Cardiac septum (tissue), 1 donor: ENCODE results near the gene FDPS. TPM values are rescaled to one million over a fixed set of nuclear protein-coding genes. Genes with fewer than 3 reads are reported as not detected.
"Not testable (repeated sequence)": the region's sequence is repeated elsewhere in the genome, so short reads cannot be mapped to it uniquely, and the experiment has no call there.

Experiments used
- DNase-seq: peaks from one replicate; pipeline ENCODE4 v3.0.0-alpha.2; 2020; ENCODE audit warnings: low spot score
- intact Hi-C: fragments of 100-400 bp; cut with DNase I; formaldehyde crosslinking; loops from one replicate; pipeline ENCODE4 v1.14.0; 2022
- total RNA-seq: library from RNA; stranded (reverse); fragmentation: NEBNext Ultra II Directional; extraction: Animal tissue kit (Norgen Biotek cat#: 25700); gene quantifications from one replicate; pipeline ENCODE4 v1.2.1, GENCODE V29; 2021
- donor health status: DM: no; HTN: no; CAD: no.

FDPS gene
- total RNA-seq, 1 donor from 2014 or later = 83.1 TPM

DNA sequence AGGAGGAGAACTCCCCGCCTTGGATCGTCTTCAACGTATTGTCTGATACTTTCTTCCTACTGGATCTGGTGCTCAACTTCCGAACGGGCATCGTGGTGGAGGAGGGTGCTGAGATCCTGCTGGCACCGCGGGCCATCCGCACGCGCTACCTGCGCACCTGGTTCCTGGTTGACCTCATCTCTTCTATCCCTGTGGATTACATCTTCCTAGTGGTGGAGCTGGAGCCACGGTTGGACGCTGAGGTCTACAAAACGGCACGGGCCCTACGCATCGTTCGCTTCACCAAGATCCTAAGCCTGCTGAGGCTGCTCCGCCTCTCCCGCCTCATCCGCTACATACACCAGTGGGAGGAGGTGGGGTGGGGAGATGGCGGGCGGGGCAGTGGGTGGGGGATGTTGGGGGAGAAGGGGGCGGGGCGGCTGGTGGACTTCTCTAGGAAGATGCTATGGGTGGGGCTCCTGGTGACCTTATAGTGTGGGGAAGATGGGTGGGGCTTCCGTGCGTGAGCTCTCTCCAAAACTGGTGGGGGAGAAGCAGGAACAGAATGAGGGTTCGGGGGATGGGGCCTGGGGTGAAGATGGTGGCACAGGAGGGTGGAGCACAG, 26.1 kb upstream of the FDPS start:
- no peak for DNase-seq
- intact Hi-C loops = no loop called here

DNA sequence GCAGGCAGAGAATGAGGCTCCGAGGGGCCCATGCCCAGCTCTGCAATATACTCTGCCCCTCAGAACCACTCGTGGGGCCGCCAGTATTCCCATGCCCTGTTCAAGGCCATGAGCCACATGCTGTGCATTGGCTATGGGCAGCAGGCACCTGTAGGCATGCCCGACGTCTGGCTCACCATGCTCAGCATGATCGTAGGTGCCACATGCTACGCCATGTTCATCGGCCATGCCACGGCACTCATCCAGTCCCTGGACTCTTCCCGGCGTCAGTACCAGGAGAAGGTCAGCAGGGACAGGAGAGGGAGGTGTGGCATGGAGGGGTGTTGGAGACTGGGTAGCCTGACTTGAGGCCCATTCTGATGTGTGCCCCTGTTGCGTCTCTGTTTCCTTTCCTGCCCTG, 24.2 kb upstream of the FDPS start:
- intact Hi-C loops = no loop called here
- DNase-seq = no peak

DNA sequence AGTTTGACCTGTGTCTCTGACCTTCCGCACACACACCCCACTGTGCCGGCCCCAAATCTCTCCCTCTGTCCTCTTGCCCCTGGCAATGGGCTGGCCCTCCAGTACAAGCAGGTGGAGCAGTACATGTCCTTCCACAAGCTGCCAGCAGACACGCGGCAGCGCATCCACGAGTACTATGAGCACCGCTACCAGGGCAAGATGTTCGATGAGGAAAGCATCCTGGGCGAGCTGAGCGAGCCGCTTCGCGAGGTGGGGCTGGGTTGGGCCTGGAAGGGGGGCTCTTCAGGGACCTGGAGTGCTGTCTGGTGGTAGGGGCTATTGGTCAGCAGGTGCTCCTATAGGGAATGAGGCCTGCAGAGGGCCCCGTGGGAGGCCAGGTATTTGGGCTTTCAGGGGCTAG, 23.6 kb upstream of the FDPS start:
- no peak for DNase-seq
- intact Hi-C loops = no loop called here

DNA sequence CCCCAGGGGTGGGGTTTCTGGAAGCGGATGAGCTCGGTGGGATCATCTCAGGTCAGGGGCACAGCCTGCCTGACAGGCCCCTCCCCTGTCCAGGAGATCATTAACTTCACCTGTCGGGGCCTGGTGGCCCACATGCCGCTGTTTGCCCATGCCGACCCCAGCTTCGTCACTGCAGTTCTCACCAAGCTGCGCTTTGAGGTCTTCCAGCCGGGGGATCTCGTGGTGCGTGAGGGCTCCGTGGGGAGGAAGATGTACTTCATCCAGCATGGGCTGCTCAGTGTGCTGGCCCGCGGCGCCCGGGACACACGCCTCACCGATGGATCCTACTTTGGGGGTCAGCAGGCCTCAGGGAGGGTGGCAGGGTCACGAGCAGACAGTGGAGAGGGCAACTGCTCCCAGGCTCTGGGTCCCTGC, 23.0 kb upstream of the FDPS start:
- no peak for DNase-seq
- intact Hi-C loops = no loop called here

DNA sequence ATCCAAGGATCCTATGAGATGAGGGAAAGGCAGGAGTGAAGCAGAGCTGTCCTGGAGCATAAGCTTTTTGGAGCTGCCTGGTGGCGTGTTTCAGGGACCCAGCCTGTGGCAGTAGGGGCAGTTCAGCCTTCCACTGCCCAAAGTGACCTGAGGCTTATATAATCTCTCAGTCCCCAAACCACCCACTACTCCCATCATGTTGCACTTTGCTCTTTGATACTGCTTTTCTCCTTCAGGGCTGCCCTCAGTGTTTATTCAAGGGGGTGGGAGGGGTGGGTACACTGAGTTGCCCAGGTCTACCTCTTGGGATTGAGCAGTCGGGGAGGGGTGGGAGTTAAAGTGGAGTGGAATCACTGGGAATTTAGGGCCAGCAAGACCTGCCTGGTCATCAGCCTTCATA, 22.1 kb upstream of the FDPS start:
- intact Hi-C loops = no loop called here
- no peak for DNase-seq

DNA sequence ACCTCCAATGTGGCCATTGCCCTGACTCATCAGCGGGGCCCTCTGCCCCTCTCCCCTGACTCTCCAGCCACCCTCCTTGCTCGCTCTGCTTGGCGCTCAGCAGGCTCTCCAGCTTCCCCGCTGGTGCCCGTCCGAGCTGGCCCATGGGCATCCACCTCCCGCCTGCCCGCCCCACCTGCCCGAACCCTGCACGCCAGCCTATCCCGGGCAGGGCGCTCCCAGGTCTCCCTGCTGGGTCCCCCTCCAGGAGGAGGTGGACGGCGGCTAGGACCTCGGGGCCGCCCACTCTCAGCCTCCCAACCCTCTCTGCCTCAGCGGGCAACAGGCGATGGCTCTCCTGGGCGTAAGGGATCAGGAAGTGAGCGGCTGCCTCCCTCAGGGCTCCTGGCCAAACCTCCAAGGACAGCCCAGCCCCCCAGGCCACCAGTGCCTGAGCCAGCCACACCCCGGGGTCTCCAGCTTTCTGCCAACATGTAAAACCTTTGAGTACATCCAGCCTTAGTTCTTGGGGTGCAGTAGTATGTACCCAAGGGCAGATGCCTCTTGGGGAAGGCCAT, 20.6 kb upstream of the FDPS start:
- intact Hi-C loops = no loop called here

DNA sequence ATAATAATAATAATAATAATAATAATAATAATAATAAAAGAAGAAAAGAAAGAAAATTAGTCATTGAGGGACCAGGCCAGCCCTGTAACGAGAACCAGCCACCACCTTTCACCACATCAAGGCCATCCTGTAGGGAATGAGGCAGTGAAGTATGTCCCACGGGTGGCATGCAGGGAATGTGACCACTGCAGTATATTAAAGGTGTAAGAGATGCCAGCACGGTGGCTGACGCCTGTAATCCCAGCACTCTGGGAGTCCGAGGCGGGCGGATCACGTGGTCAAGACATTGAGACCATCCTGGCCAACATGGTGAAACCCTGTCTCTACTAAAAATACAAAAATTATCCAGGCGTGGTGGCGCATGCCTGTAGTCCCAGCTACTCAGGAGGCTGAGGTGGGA, 17.7 kb upstream of the FDPS start:
- DNase-seq, intact Hi-C loops: not testable (repeated sequence)

More for the DNA sequence above, 20.6 kb upstream of the FDPS start:
- DNase-seq = no peak

DNA sequence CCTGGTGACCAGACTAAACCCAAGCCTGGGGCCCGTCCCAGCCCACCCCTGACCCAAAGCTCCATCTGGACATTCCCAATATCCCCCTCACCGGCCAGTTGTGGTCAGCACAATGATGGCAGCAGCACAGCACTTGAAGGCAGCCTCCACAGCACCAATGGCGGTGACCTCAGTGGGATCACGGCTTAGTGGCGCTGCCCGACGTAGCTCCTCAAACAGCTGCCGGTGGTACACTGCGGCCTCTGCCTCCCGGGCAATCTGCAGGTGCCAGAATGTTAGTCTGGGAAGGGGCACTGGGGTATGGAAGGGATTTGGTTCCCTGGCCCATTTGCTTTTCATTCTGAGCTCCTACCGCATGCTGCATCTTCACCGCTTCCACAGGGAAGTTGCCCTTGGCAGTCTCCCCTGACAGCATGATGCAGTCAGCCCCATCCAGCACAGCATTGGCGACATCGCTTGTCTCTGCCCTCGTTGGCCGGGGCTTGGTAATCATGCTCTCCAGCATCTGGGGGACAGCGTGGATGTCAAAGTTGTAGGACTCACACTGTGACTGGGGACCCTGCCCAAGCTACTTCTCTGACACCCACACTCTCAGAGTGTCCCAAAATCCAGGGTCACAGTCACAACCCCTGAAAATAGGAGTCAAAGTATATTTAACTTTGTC, 15.4 kb upstream of the FDPS start:
- intact Hi-C loops = no loop called here
- no peak for DNase-seq

DNA sequence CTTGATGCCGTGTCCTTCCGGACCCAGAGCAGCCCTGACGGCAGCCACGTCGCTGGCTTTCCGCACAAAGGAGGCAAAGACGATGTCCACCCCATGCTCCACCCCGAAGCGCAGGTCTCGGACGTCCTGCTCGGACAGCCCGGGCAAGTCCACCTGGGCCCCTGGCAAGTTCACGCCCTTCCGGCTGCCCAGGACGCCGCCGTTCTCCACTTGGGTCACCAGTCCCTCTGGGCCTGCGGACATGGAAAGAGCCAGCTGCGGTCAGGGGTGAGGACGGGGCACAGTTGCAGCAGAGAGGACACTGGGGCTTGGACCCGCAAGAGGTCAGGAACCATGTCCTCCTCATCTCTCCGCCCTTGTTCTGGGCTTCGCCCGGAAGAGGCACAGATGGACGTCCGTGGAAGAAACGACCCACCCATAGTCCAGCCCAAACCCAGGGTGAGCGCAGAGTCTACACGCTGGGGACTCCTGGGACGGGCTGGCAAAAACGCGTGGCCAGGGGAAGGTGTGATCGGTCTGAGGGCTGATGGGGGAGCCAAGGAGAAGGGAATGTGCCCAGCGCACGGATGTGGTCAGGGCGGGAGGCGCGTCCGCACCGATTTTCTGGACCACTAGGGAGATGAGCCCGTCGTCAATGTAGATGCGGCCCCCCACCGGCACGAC, 14.0 kb upstream of the FDPS start:
- DNase-seq = no peak
- intact Hi-C loops = no loop called here

DNA sequence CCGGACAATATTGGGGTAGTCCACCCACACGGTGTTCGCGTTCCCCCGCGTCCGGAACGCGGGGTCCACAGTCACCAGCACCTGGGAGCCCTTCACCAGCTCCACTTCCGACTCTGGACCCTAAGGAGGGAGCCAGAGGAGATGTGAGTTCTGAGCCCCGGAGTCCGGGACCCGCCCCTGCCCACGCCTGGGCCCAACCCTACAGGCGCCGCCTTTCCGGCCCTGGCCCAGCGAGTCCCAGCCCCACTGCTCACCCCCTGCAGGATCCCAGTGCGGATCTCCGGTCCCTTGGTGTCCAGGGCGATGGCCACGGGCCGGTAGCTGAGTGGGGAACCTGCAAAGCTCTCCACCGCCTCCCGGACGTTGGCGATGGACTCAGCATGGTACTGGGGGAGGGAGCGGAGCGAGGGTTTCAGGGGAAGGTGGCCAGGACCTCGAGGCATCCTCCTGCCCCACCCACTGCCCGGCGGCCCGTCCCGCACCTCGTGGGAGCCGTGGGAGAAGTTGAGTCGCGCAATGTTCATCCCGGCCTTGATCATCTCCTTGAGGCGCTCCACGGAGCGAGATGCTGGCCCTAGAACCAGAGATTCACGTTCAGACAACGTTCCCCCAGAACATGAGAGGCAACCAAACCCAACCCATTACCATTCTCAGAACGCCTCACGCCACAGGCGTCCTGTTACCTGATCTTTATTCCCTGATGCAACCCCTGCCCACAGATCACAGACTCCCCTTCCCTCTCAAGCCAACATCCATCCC, 13.3 kb upstream of the FDPS start:
- intact Hi-C loops = no loop called here

DNA sequence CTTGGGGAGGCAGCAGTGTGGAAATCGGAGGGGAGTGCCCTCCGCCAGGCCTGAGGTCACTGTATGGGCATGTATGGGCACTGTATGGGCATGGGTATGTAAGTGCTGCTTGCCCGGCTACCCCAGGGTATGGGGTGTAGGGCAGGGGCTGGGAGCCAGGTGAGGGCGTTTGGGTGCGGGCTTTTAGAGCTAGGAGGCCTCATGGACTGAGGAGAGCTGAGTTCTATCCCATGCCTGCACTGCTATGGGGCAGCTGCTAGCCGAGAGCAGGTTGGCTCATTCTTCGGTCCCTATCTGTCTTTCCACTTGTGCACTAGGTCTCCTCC, 12.8 kb upstream of the FDPS start:
- intact Hi-C loops = no loop called here
- no peak for DNase-seq

More for the DNA sequence above, 13.3 kb upstream of the FDPS start:
- DNase-seq = no peak

DNA sequence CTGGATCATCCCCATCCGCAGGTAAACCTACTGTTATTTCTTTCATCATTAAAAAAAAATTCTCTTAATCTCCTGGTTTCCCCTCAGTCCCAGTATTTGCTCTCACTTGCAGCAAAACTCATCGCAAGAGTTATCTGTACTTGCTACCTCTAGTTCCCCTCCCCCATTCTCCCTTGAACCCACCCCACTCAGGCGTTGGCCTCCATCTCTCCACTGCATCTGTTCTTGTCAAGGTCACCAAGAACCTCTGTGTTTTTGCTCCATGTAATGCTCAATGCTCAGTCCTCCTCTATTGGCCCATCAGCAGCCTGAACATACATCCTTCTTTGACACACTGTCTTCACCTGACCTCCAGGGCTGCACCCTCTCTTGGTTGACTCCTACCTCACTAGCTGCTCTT, 12.0 kb upstream of the FDPS start:
- intact Hi-C loops = no loop called here
- no peak for DNase-seq

DNA sequence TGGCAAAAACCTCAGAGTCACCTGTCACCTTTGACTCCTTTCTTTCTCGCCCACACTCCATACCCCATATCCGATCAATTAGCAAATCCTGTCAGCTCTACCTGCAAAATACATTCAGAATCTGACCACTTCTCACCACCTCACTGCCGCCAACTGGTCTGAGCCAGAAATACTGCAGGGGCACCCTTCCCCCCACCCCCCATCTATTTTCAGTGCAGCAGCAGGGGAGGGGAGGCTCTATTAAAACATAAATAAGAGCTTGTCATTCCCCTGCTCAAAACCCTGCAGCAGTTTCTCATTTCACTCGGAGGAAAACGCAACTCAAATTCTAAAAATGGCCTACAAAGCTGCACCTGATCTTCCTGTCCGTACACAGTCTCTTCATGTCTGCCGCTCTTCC, 11.3 kb upstream of the FDPS start:
- no peak for DNase-seq
- intact Hi-C loops = no loop called here

DNA sequence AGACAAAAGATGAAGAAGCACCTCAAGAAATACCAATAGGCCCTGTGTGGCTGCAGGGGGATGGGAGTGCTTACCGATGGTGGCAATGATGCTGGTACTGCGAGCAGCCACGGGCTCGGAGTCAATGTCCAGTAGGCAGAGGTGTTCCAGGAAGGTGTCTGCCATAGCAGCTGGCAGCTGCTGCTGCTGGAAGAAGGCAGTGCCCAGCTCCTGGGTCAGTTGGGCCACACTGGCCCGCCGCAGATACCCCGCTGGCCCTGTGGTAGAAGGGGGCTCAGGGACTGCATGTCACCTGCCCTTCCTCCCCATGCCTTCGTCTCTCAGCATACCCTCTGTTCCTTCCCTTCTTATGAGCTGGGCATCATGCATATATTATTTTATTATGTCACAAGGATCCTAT, 8.6 kb upstream of the FDPS start:
- intact Hi-C loops = no loop called here

DNA sequence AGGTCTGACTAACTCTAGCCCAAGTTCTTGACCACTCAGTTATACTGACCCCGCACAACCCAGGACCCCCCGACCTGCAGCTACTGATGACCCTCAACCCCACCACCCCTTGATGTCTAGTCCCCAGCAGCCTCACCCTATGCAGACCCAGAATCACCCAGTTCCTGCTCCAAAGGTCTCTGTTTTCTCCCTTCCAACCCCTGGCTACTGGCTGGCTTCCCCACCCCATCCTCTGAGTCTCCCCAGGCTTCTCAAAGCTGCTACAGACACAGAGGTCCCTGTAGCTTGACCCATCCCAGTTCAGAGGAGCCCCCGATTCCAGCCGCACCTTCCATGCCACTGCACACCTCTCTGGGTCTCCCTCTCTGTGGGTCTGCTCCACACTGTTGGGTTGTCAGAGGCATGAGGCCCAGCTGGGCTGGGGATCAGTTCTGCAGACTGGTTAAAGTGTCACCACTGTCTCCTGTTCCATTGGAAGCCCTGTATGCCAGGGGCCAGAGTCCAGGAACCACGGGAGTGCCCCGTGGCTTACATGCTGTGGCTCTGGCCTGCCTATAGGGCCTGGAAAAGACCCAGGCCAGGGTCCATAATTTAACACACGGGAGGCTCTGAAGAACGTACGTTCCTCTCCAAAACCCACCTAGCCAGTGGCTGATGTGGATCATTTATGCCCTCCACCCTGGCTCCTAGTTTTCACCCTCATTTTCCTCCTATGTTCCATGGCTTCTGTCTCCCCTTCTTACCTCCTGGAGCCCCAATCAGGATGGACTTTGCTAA, 7.9 kb upstream of the FDPS start:
- DNase-seq = no peak
- intact Hi-C loops = no loop called here

More for the DNA sequence above, 8.6 kb upstream of the FDPS start:
- no peak for DNase-seq

DNA sequence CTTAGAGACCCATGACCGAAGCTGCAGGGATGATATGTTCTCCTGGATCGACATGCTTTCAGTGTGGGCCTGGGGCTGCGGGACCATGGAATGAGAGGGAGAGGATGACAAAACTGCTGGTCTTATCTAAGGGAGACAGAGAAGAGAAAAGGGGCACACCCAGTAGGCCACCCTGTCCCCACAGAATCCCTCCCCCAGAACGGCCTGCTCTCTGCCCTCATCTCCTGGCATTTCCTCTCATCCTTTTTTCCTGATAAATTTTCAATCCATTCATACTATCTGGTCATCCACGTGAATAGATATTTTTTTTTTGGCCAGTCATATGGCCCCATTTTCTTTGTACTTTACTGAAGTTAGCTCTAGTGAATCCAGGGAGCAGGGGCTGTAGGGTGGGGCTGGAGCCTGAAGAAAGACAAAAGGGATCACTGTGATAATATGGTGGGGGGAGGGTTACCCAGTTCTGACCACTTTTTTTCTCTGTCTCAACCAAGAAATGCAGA, 7.3 kb upstream of the FDPS start, which contains the start of gene PKLR:
Gene PKLR, minus strand, starts transcription at position 97 of the 500 bp plus-strand sequence. Its CDS starts 43 bp downstream, at position 54.
- intact Hi-C loops = no loop called here
- no peak for DNase-seq

DNA sequence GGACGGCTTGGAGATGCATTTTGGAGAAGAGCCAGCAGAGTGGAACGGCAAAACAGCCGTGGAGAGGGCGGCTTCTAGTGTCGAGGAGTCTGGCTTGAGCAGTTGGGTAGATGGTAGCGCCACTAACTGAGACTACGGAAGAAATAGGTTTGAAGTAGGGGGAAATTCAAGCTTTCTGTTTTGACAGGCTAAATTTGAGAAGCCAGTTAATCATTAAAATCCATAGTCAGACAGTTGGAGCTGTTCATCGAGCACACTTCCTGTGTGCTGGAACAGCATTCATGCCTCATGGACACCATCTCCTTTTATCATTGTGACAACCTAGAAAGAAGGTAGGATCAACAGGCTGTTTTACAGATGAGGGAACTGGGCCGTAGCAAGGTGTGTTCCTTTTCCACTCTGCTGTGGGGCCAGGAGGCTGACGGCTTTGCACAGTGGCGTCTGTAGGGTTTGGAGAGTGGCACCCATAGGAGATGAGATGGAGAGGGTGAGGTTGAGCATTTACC, 4.1 kb upstream of the FDPS start:
- intact Hi-C loops = no loop called here
- DNase-seq = no peak

DNA sequence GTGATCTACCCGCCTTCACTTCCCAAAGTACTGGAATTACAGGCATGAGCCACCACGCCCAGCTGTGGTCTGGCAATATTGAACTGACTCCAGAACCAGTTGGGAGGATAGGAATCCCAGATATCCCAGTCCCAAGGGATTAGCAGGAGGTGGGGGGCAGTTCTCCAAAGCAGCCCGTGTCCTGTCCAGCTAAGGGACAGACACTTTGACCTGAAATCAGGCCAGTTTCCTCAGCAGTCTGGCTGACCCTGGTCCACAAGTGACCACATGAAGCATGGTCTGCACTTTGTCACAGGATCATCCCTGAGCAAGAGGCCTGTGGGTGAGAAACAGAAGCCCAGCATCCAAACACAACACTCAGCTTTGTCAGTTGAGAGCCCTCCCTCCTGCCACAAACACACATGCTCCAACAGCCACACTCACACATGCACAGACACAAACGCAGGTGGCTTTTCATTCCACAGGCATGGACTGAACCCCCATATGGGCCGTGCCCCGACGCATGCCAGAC, 2.7 kb upstream of the FDPS start:
- intact Hi-C loops = no loop called here
- no peak for DNase-seq

DNA sequence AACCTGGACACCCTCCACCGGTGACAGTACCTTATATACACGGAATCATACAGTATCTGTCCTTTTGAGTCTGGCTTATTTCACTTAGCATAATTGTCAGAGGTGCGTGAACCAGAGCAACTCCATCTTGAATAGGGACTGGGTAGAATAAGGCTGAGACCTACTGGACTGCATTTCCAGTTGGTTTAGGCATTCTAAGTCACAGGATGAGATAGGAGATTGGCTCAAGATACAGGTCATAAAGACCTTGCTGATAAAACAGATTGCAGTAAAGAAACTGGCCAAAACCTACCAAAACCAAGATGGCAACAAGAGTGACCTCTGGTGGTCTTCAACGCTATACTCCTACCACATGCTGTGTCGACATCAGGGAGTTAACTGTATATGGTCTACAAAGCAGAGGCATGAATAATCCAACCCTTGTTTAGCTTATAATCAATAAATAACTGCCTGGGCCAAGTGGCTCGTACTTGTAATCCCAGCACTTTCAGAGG, 1.4 kb upstream of the FDPS start:
- intact Hi-C loops = no loop called here
- no peak for DNase-seq
